Lower leg skin (tissue), 3 donors: ENCODE results near the gene HPN.

ENCODE experiments used
- POLR2A ChIP-seq, 2 donors: fragments of 450-650 bp; IDR thresholded peaks; one replicate each; pipeline ENCODE4 v1.6.1; 2016 to 2017; ENCODE audit warnings: antibody characterized with exemption in 2 of 2, mild to moderate bottlenecking in 1 of 2, moderate library complexity in 1 of 2
- TF ChIP-seq, protein P1 (sequence below), 3 donors: fragments of 450-650 bp; IDR thresholded peaks; one replicate each; pipeline ENCODE4 v1.5.1; 2016; ENCODE audit warnings: antibody characterized with exemption in 3 of 3, mild to moderate bottlenecking in 3 of 3, moderate library complexity in 2 of 3

DNA sequence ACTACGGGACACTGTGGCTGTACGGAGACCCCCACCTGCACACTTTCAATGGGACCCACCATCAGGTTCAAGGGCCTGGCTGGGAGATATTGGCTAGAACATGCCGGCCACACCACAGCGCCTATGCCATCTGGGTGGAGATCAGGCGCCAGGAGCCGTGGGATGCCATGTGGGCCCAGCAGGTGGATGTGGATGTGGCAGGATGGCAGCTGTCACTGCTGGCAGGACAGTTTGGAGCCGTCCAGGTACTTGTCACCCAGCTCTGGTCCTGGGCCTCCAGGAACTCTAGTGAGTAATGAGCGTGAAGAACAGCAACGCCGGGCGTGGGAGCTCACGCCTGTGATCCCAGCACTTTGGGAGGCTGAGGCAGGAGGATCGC, 58.4 kb downstream of the HPN start:
- TF ChIP-seq, protein P1, sequence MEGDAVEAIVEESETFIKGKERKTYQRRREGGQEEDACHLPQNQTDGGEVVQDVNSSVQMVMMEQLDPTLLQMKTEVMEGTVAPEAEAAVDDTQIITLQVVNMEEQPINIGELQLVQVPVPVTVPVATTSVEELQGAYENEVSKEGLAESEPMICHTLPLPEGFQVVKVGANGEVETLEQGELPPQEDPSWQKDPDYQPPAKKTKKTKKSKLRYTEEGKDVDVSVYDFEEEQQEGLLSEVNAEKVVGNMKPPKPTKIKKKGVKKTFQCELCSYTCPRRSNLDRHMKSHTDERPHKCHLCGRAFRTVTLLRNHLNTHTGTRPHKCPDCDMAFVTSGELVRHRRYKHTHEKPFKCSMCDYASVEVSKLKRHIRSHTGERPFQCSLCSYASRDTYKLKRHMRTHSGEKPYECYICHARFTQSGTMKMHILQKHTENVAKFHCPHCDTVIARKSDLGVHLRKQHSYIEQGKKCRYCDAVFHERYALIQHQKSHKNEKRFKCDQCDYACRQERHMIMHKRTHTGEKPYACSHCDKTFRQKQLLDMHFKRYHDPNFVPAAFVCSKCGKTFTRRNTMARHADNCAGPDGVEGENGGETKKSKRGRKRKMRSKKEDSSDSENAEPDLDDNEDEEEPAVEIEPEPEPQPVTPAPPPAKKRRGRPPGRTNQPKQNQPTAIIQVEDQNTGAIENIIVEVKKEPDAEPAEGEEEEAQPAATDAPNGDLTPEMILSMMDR (IDR thresholded peaks at IDR 0.05): no peak
- no peak for TF ChIP-seq POLR2A (IDR thresholded peaks at IDR 0.05)
